Activated CD4-positive, alpha-beta T cell treated with anti-CD3 and anti-CD28 coated beads, Interleukin-2, amount 10 ng/mL, durations not matched to agents 7 days and 5 days (primary cell): ENCODE results near the gene HDDC2. TPM values are rescaled to one million over a fixed set of nuclear protein-coding genes. Genes with fewer than 3 reads are reported as not detected.
"Not testable (repeated sequence)": the region's sequence is repeated elsewhere in the genome, so short reads cannot be mapped to it uniquely, and the experiment has no call there.

Experiments
- CTCF ChIA-PET: fragments of 350-600 bp; sonication (Branson Sonifier 250); formaldehyde crosslinking; loops from one replicate; lab custom pipeline; 2021; ENCODE audit warnings: antibody characterized with exemption; lab: Charles Lee
- POLR2A ChIA-PET: fragments of 350-600 bp; sonication (Branson Sonifier 250); formaldehyde crosslinking; loops from one replicate; lab custom pipeline; 2021; ENCODE audit warnings: antibody characterized with exemption; lab: Charles Lee
- DNase-seq: peaks from one replicate; pipeline ENCODE4 v3.0.0-alpha.2; 2020
- H3K27ac Mint-ChIP-seq: one replicate; pipeline ENCODE4 v1.8.0; 2021; ENCODE audit warnings: mild to moderate bottlenecking, moderate library complexity, mixed read lengths
- H3K27me3 Mint-ChIP-seq: one replicate; pipeline ENCODE4 v1.8.0; 2021; ENCODE audit warnings: mixed read lengths
- H3K36me3 Mint-ChIP-seq: one replicate; pipeline ENCODE4 v1.8.0; 2021; ENCODE audit warnings: low read depth, mixed read lengths
- H3K4me1 Mint-ChIP-seq: one replicate; pipeline ENCODE4 v1.8.0; 2021; ENCODE audit warnings: mixed read lengths
- H3K4me3 Mint-ChIP-seq: one replicate; pipeline ENCODE4 v1.8.0; 2021; ENCODE audit warnings: mild to moderate bottlenecking, moderate library complexity, mixed read lengths
- H3K9me3 Mint-ChIP-seq: one replicate; pipeline ENCODE4 v1.8.0; 2021; ENCODE audit warnings: mixed read lengths
- total RNA-seq, 2 experiments: library from RNA; stranded (reverse); gene quantifications; one replicate each; pipeline ENCODE4 v1.2.3, GENCODE V29; 2021

HDDC2 gene
- total RNA-seq, 2 experiments from 2014 or later, result 49.1 to 64.4 TPM

- Mint-ChIP-seq H3K27ac (peak overlapping the region; percentile 90), H3K9me3 (no peaks in the 10 kb centered on the region), H3K4me1 (peaks cover 52% of the 10 kb centered on the region), H3K4me3 (peak overlapping the region; percentile 88), H3K36me3 (peaks cover 40% of the 10 kb centered on the region), H3K27me3 (peaks cover 14% of the 10 kb centered on the region)
- POLR2A ChIA-PET, result no interaction called here
- DNase-seq, result peak; percentile 10
- CTCF ChIA-PET, result interaction anchor here (1.3 to 1.6 kb wide), 2 partner anchors 9 to 489 kb away, joined by 4 to 7 read pairs; partner anchors contain the start of gene NCOA7
These were observed 754 bp downstream of the HDDC2 start for GRCh38 chr6:125300992-125301434.

DNA sequence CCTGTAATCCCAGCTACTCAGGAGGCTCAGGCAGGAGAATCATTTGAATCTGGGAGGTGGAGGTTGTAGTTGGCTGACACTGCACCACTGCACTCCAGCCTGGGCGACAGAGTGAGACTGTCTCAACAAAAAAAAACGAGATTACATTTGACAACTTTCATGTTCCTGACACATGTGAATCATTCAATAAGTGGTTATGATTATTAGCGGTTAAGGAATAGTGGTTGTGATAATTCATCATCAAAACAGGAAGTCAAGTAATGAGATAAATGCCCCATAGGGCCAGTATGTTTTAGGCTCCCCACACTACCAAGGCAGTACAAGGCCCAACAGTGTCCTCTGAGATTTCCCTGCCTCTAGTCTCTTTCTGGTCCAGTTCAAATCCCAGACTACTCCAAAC lies 2.5 kb downstream of the HDDC2 start:
- H3K4me3 Mint-ChIP-seq, result no peak overlapping the region
- DNase-seq, result no peak
- POLR2A ChIA-PET, result no interaction called here
- H3K27me3 Mint-ChIP-seq, result no peaks in the 10 kb centered on the region
- CTCF ChIA-PET, result interaction anchor here (1.0 kb wide), 1 partner anchor 487 kb away, joined by 3 read pairs; no protein-coding TSS in a partner anchor
- peaks cover 54% of the 10 kb centered on the region for H3K36me3 Mint-ChIP-seq
- H3K4me1 Mint-ChIP-seq, result peaks cover 54% of the 10 kb centered on the region
- H3K27ac Mint-ChIP-seq, result peak overlapping the region; percentile 13
- no peaks in the 10 kb centered on the region for H3K9me3 Mint-ChIP-seq

DNA sequence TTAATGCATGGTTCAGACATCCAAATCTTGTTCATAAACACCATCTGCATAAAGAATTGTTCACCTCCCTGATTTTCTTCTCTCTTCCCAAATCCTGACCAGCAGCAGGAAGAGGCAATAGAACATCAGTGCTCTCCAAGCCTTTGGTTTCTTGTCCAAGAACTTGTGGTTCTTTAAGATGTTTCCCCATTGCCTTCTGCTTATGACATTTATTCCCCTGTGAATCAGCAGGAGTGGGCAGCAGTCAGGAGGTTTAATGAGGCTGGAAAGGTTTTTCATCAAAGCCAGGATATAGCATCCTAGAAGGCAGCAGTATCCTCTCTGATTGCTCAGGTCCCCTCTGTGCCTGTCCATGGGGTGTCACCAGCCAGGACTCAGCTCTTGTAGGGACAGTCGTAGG lies 5.3 kb downstream of the HDDC2 start:
- Mint-ChIP-seq H3K9me3 (no peaks in the 10 kb centered on the region), H3K27me3 (no peaks in the 10 kb centered on the region), H3K36me3 (peaks cover 73% of the 10 kb centered on the region), H3K27ac (no peak overlapping the region), H3K4me3 (no peak overlapping the region), H3K4me1 (peaks cover 40% of the 10 kb centered on the region)
- DNase-seq, result no peak
- ChIA-PET POLR2A (no interaction called here), CTCF (no interaction called here)

DNA sequence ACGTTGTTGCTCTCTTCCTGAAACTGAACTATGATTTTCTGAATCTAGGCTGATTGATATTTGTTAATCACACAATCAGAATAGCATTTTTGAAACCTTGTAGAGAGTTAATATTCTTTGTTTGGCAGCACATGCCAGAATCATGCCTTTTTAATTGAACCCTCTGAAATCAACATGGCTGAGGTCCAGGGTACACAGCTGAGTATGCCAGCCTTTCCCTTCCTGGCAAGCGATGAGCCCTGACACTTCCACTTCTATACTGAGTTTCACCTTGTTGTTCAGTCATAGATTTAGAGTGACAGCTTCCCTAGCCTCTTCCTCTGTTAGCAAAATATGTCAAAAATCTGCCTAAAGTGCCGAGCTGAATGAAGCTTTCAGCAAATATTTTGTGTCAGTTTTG lies 6.8 kb downstream of the HDDC2 start:
- POLR2A ChIA-PET, result no interaction called here
- H3K9me3 Mint-ChIP-seq, result no peaks in the 10 kb centered on the region
- CTCF ChIA-PET, result no interaction called here
- peaks cover 27% of the 10 kb centered on the region for H3K4me1 Mint-ChIP-seq
- no peak overlapping the region for H3K4me3 Mint-ChIP-seq
- H3K27ac Mint-ChIP-seq, result no peak overlapping the region
- no peak for DNase-seq
- H3K27me3 Mint-ChIP-seq, result no peaks in the 10 kb centered on the region
- peaks cover 75% of the 10 kb centered on the region for H3K36me3 Mint-ChIP-seq

GRCh38 chr6:125294036-125294435 lies 7.7 kb downstream of the HDDC2 start:
- peaks cover 73% of the 10 kb centered on the region for H3K36me3 Mint-ChIP-seq
- H3K4me1 Mint-ChIP-seq, result peaks cover 19% of the 10 kb centered on the region
- no peaks in the 10 kb centered on the region for H3K9me3 Mint-ChIP-seq
- H3K27me3 Mint-ChIP-seq, result no peaks in the 10 kb centered on the region
- ChIA-PET POLR2A (no interaction called here), CTCF (no interaction called here)
- no peak for DNase-seq
- H3K27ac Mint-ChIP-seq, result no peak overlapping the region
- no peak overlapping the region for H3K4me3 Mint-ChIP-seq

- no peaks in the 10 kb centered on the region for H3K27me3 Mint-ChIP-seq
- ChIA-PET CTCF (no interaction called here), POLR2A (no interaction called here)
- H3K9me3 Mint-ChIP-seq, result no peaks in the 10 kb centered on the region
- no peak overlapping the region for H3K4me3 Mint-ChIP-seq
- peaks cover 18% of the 10 kb centered on the region for H3K4me1 Mint-ChIP-seq
- H3K36me3 Mint-ChIP-seq, result peaks cover 72% of the 10 kb centered on the region
- no peak overlapping the region for H3K27ac Mint-ChIP-seq
- DNase-seq, result no peak
These were observed 8.2 kb downstream of the HDDC2 start for GRCh38 chr6:125293587-125293986.

DNA sequence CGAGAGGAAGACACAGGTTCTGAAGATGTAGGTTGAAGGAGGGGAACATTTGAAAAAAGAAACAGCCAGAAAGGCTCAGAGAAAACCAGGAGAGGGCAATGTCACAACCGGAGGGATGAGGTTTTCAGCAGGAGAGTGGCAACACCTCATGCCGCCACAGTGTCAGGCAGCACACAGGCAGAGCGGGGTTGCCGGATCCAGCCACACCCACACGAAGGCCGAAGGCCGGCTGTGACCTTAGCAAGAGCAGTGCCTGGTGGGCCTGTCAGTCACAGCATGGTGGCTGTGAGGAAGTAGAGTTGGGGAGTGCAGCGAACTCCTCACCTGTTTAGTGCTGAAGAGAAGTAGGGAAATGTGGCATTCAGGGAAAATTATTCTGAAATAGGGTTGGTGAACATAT lies 14.0 kb downstream of the HDDC2 start:
- no peaks in the 10 kb centered on the region for H3K27me3 Mint-ChIP-seq
- peaks cover 84% of the 10 kb centered on the region for H3K36me3 Mint-ChIP-seq
- peaks cover 5% of the 10 kb centered on the region for H3K4me1 Mint-ChIP-seq
- ChIA-PET CTCF (no interaction called here), POLR2A (no interaction called here)
- no peak overlapping the region for H3K4me3 Mint-ChIP-seq
- DNase-seq, result no peak
- H3K9me3 Mint-ChIP-seq, result peaks cover 22% of the 10 kb centered on the region
- no peak overlapping the region for H3K27ac Mint-ChIP-seq

- Mint-ChIP-seq H3K36me3 (peaks cover 85% of the 10 kb centered on the region), H3K4me1 (peaks cover 2% of the 10 kb centered on the region), H3K9me3 (peaks cover 32% of the 10 kb centered on the region), H3K27me3 (no peaks in the 10 kb centered on the region), H3K27ac (no peak overlapping the region), H3K4me3 (no peak overlapping the region)
- CTCF ChIA-PET, result no interaction called here
- POLR2A ChIA-PET, result no interaction called here
- no peak for DNase-seq
These were observed 15.8 kb downstream of the HDDC2 start for GRCh38 chr6:125285936-125286335.

DNA sequence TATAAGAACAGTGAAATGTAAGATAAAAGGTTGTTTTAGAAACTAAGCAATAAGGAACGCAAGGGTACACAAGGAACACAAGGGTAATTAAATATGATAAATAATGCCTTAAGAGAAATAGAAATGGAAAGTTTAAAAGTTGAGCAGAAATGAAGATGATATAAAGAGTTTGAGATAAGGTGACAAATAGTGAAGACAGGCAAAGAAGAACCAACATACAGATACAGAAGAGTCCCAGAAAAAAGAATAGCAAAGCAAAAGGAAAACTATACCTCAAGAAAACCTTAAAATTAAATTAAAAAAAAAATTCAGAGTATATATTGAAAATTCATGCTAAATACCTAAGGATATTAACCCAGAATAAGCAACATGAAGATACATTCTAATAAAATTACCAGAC lies 16.4 kb downstream of the HDDC2 start:
- H3K4me1 Mint-ChIP-seq, result peaks cover 2% of the 10 kb centered on the region
- H3K27ac Mint-ChIP-seq, result no peak overlapping the region
- no peak overlapping the region for H3K4me3 Mint-ChIP-seq
- H3K9me3 Mint-ChIP-seq, result peaks cover 32% of the 10 kb centered on the region
- H3K27me3 Mint-ChIP-seq, result no peaks in the 10 kb centered on the region
- ChIA-PET CTCF (no interaction called here), POLR2A (no interaction called here)
- peaks cover 86% of the 10 kb centered on the region for H3K36me3 Mint-ChIP-seq
- no peak for DNase-seq

DNA sequence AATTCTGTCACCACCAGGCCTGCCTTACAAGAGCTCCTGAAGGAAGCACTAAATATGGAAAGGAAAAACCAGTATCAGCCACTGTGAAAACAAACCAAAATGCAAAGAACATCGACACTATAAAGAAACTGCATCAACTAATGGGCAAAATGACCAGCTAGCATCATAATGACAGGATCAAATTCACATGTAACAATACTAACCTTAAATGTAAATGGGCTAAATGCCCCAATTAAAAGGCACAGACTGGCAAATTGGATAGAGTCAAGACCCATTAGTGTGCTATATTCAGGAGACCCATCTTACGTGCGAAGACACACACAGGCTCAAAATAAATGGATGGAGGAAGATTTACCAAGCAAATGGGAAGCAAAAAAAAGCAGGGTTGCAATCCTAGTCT lies 19.3 kb downstream of the HDDC2 start:
- H3K27ac Mint-ChIP-seq, DNase-seq, H3K27me3 Mint-ChIP-seq, CTCF ChIA-PET, POLR2A ChIA-PET, H3K4me1 Mint-ChIP-seq, H3K4me3 Mint-ChIP-seq: not testable (repeated sequence)
- Mint-ChIP-seq H3K9me3 (peaks cover 24% of the 10 kb centered on the region), H3K36me3 (peaks cover 88% of the 10 kb centered on the region)

GRCh38 chr6:125280370-125281035 lies 21.3 kb downstream of the HDDC2 start:
- CTCF ChIA-PET, DNase-seq, H3K4me3 Mint-ChIP-seq, H3K27me3 Mint-ChIP-seq, H3K27ac Mint-ChIP-seq, POLR2A ChIA-PET: not testable (repeated sequence)
- peaks cover 81% of the 10 kb centered on the region for H3K36me3 Mint-ChIP-seq
- H3K9me3 Mint-ChIP-seq, result peaks cover 15% of the 10 kb centered on the region
- H3K4me1 Mint-ChIP-seq, result peaks cover 18% of the 10 kb centered on the region

GRCh38 chr6:125279961-125280360 lies 21.8 kb downstream of the HDDC2 start:
- CTCF ChIA-PET, result no interaction called here
- Mint-ChIP-seq H3K9me3 (peaks cover 12% of the 10 kb centered on the region), H3K36me3 (peaks cover 83% of the 10 kb centered on the region), H3K4me1 (peaks cover 19% of the 10 kb centered on the region), H3K4me3 (no peak overlapping the region), H3K27ac (no peak overlapping the region), H3K27me3 (no peaks in the 10 kb centered on the region)
- POLR2A ChIA-PET, result no interaction called here
- no peak for DNase-seq

DNA sequence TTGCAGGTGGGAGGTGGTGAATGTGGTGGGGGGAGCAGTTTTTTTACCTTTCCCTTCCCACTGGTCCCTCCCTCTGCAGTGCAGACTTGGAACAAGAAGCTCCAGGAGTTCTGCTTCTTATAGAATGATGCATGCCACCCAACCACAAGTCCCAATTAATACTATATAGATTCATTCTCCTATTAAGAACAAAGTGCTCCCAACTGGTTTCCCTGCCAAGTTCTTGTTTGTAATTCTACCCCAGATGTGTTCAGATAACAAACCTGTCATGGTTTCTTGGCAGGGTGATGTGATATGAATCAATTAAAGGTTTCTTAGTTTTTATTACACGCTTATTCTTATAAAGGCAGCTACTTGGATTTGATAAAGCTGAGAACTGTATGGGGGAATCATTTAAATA lies 23.9 kb downstream of the HDDC2 start:
- DNase-seq, result no peak
- H3K36me3 Mint-ChIP-seq, result peaks cover 78% of the 10 kb centered on the region
- ChIA-PET CTCF (no interaction called here), POLR2A (no interaction called here)
- peaks cover 10% of the 10 kb centered on the region for H3K9me3 Mint-ChIP-seq
- H3K27me3 Mint-ChIP-seq, result no peaks in the 10 kb centered on the region
- no peak overlapping the region for H3K4me3 Mint-ChIP-seq
- H3K27ac Mint-ChIP-seq, result no peak overlapping the region
- H3K4me1 Mint-ChIP-seq, result peaks cover 19% of the 10 kb centered on the region

GRCh38 chr6:125275779-125276178 lies 26.0 kb downstream of the HDDC2 start:
- no peak for DNase-seq
- CTCF ChIA-PET, result no interaction called here
- Mint-ChIP-seq H3K36me3 (peaks cover 72% of the 10 kb centered on the region), H3K9me3 (no peaks in the 10 kb centered on the region), H3K4me3 (no peak overlapping the region), H3K4me1 (peaks cover 19% of the 10 kb centered on the region), H3K27me3 (no peaks in the 10 kb centered on the region), H3K27ac (no peak overlapping the region)
- POLR2A ChIA-PET, result no interaction called here
